IMR-90 (cell line): ENCODE data around the gene IGF1R. TPM values are rescaled to one million over a fixed set of nuclear protein-coding genes. Genes with fewer than 3 reads are reported as not detected.

Source experiments
- ATAC-seq: fragments of 200-7000 bp; cut with Tn5 transposase; 2 replicates; pipeline ENCODE4 v1.9.1; 2020; ENCODE audit warnings: low read depth, mild to moderate bottlenecking, moderate library complexity
- BruUV-seq: library from RNA; stranded (reverse); fragments of 400-500 nt; replicated peaks from 2 replicates; lab custom pipeline; 2021; lab: Mats Ljungman, UMichigan
- CTCF ChIA-PET: fragments of 300-600 bp; formaldehyde crosslinking; extraction: SDS; loops from one replicate; lab custom pipeline; 2021; ENCODE audit warnings: antibody characterized with exemption; lab: Yijun Ruan, JAX
- POLR2A ChIA-PET: fragments of 300-600 bp; sonication (Branson Sonifier 250); formaldehyde crosslinking; loops from one replicate; lab custom pipeline; 2022; ENCODE audit warnings: antibody characterized with exemption; ENCODE audit not compliant: unreplicated experiment; lab: Charles Lee
- DNase-seq: peaks from one replicate; pipeline ENCODE4 v3.0.0; 2013
- H2AFZ ChIP-seq: replicated peaks from 2 replicates; pipeline ENCODE3; 2013; ENCODE audit warnings: low read length, mild to moderate bottlenecking; ENCODE audit not compliant: poor library complexity
- H2AK5ac ChIP-seq: 2 replicates; pipeline ENCODE4 v1.6.1; 2013; ENCODE audit warnings: low read depth, low read length, inconsistent platforms
- H2AK9ac ChIP-seq: replicated peaks from 2 replicates; pipeline ENCODE3; 2013; ENCODE audit warnings: mild to moderate bottlenecking, low read depth, low read length, moderate library complexity; ENCODE audit not compliant: poor library complexity
- H2BK120ac ChIP-seq: 2 replicates; pipeline ENCODE4 v1.6.1; 2013; ENCODE audit warnings: low read depth, low read length, inconsistent platforms
- H2BK15ac ChIP-seq: 3 replicates; pipeline ENCODE4 v1.6.1; 2013; ENCODE audit warnings: low read depth, low read length, inconsistent platforms
- H2BK20ac ChIP-seq: 2 replicates; pipeline ENCODE4 v1.6.1; 2013; ENCODE audit warnings: low read depth, mild to moderate bottlenecking, inconsistent platforms, low read length, moderate library complexity
- H2BK5ac ChIP-seq: 2 replicates; pipeline ENCODE4 v1.6.1; 2013; ENCODE audit warnings: mild to moderate bottlenecking, low read depth, low read length, inconsistent platforms; ENCODE audit not compliant: poor library complexity, severe bottlenecking
- H3K14ac ChIP-seq: replicated peaks from 2 replicates; pipeline ENCODE4 v1.6.1; 2013; ENCODE audit warnings: low read depth, low read length, inconsistent platforms
- H3K18ac ChIP-seq: 2 replicates; pipeline ENCODE4 v1.6.1; 2013; ENCODE audit warnings: low read depth, low read length, control low read depth
- H3K23ac ChIP-seq: 2 replicates; pipeline ENCODE4 v1.6.1; 2013; ENCODE audit warnings: low read depth, low read length, inconsistent platforms
- H3K27ac ChIP-seq: 2 replicates; pipeline ENCODE4 v1.5.1; 2013; ENCODE audit warnings: mild to moderate bottlenecking, control low read depth, low read length; ENCODE audit not compliant: insufficient read depth
- H3K27me3 ChIP-seq: 2 replicates; pipeline ENCODE4 v1.6.1; 2013; ENCODE audit warnings: low read length; ENCODE audit not compliant: control insufficient read depth, insufficient read depth
- H3K36me3 ChIP-seq: 2 replicates; pipeline ENCODE4 v1.6.1; 2013; ENCODE audit warnings: low read length, mixed read lengths; ENCODE audit not compliant: control insufficient read depth, insufficient read depth
- H3K4ac ChIP-seq: 2 replicates; pipeline ENCODE4 v1.6.1; 2013; ENCODE audit warnings: low read depth, low read length, inconsistent platforms
- H3K4me1 ChIP-seq: 2 replicates; pipeline ENCODE4 v1.6.1; 2013; ENCODE audit warnings: low read length, mixed read lengths; ENCODE audit not compliant: control insufficient read depth, insufficient read depth
- H3K4me2 ChIP-seq: 2 replicates; pipeline ENCODE4 v1.6.1; 2013; ENCODE audit warnings: low read depth, mild to moderate bottlenecking, control low read depth, low read length, moderate library complexity
- H3K4me3 ChIP-seq: 2 replicates; pipeline ENCODE4 v1.5.1; 2013; ENCODE audit warnings: low read depth, mild to moderate bottlenecking, control low read depth, low read length, moderate library complexity; ENCODE audit not compliant: insufficient read depth
- H3K56ac ChIP-seq: 2 replicates; pipeline ENCODE4 v1.6.1; 2013; ENCODE audit warnings: low read length, inconsistent platforms; ENCODE audit not compliant: insufficient read depth; ENCODE audit errors: extremely low read depth
- H3K79me1 ChIP-seq, 2 experiments: 2 replicates each; pipeline ENCODE4 v1.6.1; 2013; ENCODE audit warnings: low read length in 2 of 2, inconsistent platforms in 1 of 2, low read depth in 1 of 2
- H3K9ac ChIP-seq: 2 replicates; pipeline ENCODE4 v1.6.1; 2013; ENCODE audit warnings: low read depth, low read length, control low read depth
- H3K9me1 ChIP-seq: 2 replicates; pipeline ENCODE4 v1.6.1; 2013; ENCODE audit warnings: low read length, inconsistent platforms; ENCODE audit not compliant: insufficient read depth
- H3K9me3 ChIP-seq: 2 replicates; pipeline ENCODE4 v1.6.1; 2013; ENCODE audit warnings: low read length; ENCODE audit not compliant: control insufficient read depth, insufficient read depth
- H4K20me1 ChIP-seq: 2 replicates; pipeline ENCODE4 v1.6.1; 2013; ENCODE audit warnings: low read length, inconsistent platforms; ENCODE audit not compliant: insufficient read depth
- H4K5ac ChIP-seq: 2 replicates; pipeline ENCODE4 v1.6.1; 2013; ENCODE audit warnings: mild to moderate bottlenecking, low read depth, low read length, control low read depth
- H4K8ac ChIP-seq, 2 experiments: 2 replicates each; pipeline ENCODE4 v1.6.1; 2013; ENCODE audit warnings: low read depth in 2 of 2, low read length in 2 of 2, control low read depth in 1 of 2, inconsistent platforms in 1 of 2
- H4K91ac ChIP-seq: 2 replicates; pipeline ENCODE4 v1.6.1; 2013; ENCODE audit warnings: low read depth, low read length, inconsistent platforms; ENCODE audit not compliant: insufficient read depth
- CEBPB ChIP-seq: IDR thresholded peaks from 2 replicates; pipeline ENCODE4 v1.6.1; 2012; ENCODE audit warnings: low read depth, low read length, improper control_type of control experiment
- RFX5 ChIP-seq: IDR thresholded peaks from 2 replicates; pipeline ENCODE4 v1.8.0; 2012; ENCODE audit warnings: low read depth, mild to moderate bottlenecking, low read length, moderate library complexity
- WGBS, 2 experiments: methylation state at CpG; one replicate each; pipeline versions ENCODE4 v1.1.5 to v1.1.7; 2013; ENCODE audit warnings: missing lambda C conversion rate in 2 of 2; ENCODE audit not compliant: insufficient read length in 1 of 2; ENCODE audit errors: extremely low coverage in 2 of 2; 5-methylcytosine and 5-hydroxymethylcytosine counted together
- dilution Hi-C: fragments of 300-500 bp; cut with HindIII; formaldehyde crosslinking; loops from one replicate; pipeline ENCODE4 v1.14.3; 2018; ENCODE audit warnings: low sequenced_read_pairs; ENCODE audit not compliant: unreplicated experiment
- in situ Hi-C: fragments of 300-500 bp; cut with MboI; formaldehyde crosslinking; loops from 3 replicates; pipeline ENCODE4 v1.14.3; 2019; ENCODE audit warnings: low sequenced_read_pairs, inconsistent platforms, mixed read lengths
- intact Hi-C: fragments of 100-400 bp; cut with micrococcal nuclease; formaldehyde crosslinking; loops from 2 replicates; pipeline ENCODE4 v1.10.0; 2022
- polyA plus RNA-seq, 3 experiments: library from polyadenylated mRNA; depleted of rRNA; stranded (reverse); fragments of >200 nt; gene quantifications; 2 replicates each; pipeline ENCODE4 v1.2.3, GENCODE V29; 2012; ENCODE audit warnings: low replicate concordance in 1 of 3
- total RNA-seq: library from RNA; depleted of rRNA; stranded (reverse); fragments of >200 nt; gene quantifications from 2 replicates; pipeline ENCODE4 v1.2.3, GENCODE V29; 2012

IGF1R gene
- total and polyA plus RNA-seq, 2 of the 4 experiments (the other 2 are of a cell fraction) = 24.0 to 24.9 TPM

GRCh38 chr15:98807262-98807661, 158.9 kb downstream of the IGF1R start:
- dilution Hi-C loops = no loop called here
- POLR2A ChIA-PET = no interaction called here

More at GRCh38 chr15:98807262-98807661, 158.9 kb downstream of the IGF1R start:
- Histone ChIP-seq H3K18ac (no peak overlapping the region; the same call in 1 of the 2 replicates), H2BK120ac (no peak overlapping the region), H4K20me1 (peaks cover 74% of the 10 kb centered on the region), H4K8ac (no peak overlapping the region), H3K14ac (peak overlapping the region; percentile 56; the same call in 1 of the 2 replicates), H2BK5ac (peak overlapping the region; percentile 53), H3K4me1 (peaks cover 11% of the 10 kb centered on the region), H3K27me3 (no peaks in the 10 kb centered on the region), H3K4me3 (no peak overlapping the region), H3K4ac (no peak overlapping the region), H2AFZ (no peak overlapping the region), H4K91ac (no peak overlapping the region), H3K56ac (no peak overlapping the region), H2BK15ac (no peak overlapping the region), H3K9ac (no peak overlapping the region), H3K4me2 (peak overlapping the region; percentile 66), H3K9me3 (no peaks in the 10 kb centered on the region), H2AK9ac (no peak overlapping the region), H3K9me1 (peaks cover 31% of the 10 kb centered on the region), H2AK5ac (no peak overlapping the region; the same call in 1 of the 2 replicates), H3K79me1 (peaks cover 44 to 81% of the 10 kb centered on the region in 2 experiments), H3K27ac (peak overlapping the region; percentile 41; the same call in 1 of the 2 replicates), H2BK20ac (no peak overlapping the region), H3K23ac (peak overlapping the region; percentile 19; the same call in 1 of the 2 replicates), H3K36me3 (no peaks in the 10 kb centered on the region), H4K5ac (no peak overlapping the region)
- TF ChIP-seq CEBPB (peak; percentile 99), RFX5 (no peak)
- intact Hi-C loops (no loop called here), in situ Hi-C loops (no loop called here)
- WGBS, 2 experiments = 20% methylated on average over 1 of the region's 4 CpGs; no CpG with 5 or more reads in 1 of the 2 experiments
- peak; percentile 70 for ATAC-seq
- peak; percentile 89 for DNase-seq
- no TSS peak for BruUV-seq
- CTCF ChIA-PET = interaction anchor here (0.7 to 0.9 kb wide), 2 partner anchors 11 to 49 kb away, joined by 3 read pairs; no protein-coding TSS in a partner anchor
